GM23338 (cell line): ENCODE results near the gene NF1. TPM values are rescaled to one million over a fixed set of nuclear protein-coding genes. Genes with fewer than 3 reads are reported as not detected.

Experiments
- ATAC-seq: fragments of 200-7000 bp; cut with Tn5 transposase; 3 replicates; pipeline ENCODE4 v1.9.1; 2020
- DNase-seq: peaks from one replicate; pipeline ENCODE4 v3.0.0-alpha.2; 2015; ENCODE audit warnings: low spot score
- H2AFZ ChIP-seq: fragments of 200-600 bp; sonication (generic); 2 replicates; pipeline ENCODE4 v1.8.0; 2016; ENCODE audit warnings: antibody characterized with exemption, mild to moderate bottlenecking, moderate library complexity
- H3F3A ChIP-seq: fragments of 200-600 bp; sonication (generic); replicated peaks from 2 replicates; pipeline ENCODE4 v1.8.0; 2017; ENCODE audit warnings: antibody characterized with exemption, mixed run types, low read depth
- H3K27ac ChIP-seq: fragments of 200-600 bp; sonication (generic); 2 replicates; pipeline ENCODE4 v1.6.1; 2016; ENCODE audit warnings: low read depth
- H3K27me3 ChIP-seq: fragments of 200-600 bp; sonication (generic); 2 replicates; pipeline ENCODE4 v1.8.0; 2016; ENCODE audit warnings: mild to moderate bottlenecking, mixed run types, moderate library complexity; ENCODE audit not compliant: insufficient read depth
- H3K36me3 ChIP-seq: fragments of 200-600 bp; sonication (generic); 2 replicates; pipeline ENCODE4 v1.8.0; 2016; ENCODE audit warnings: mild to moderate bottlenecking; ENCODE audit not compliant: insufficient read depth
- H3K4me1 ChIP-seq: fragments of 200-600 bp; sonication (generic); 2 replicates; pipeline ENCODE4 v1.8.0; 2016; ENCODE audit warnings: mild to moderate bottlenecking, moderate library complexity; ENCODE audit not compliant: insufficient read depth
- H3K4me2 ChIP-seq: fragments of 200-600 bp; sonication (generic); 2 replicates; pipeline ENCODE4 v1.7.1; 2017; ENCODE audit warnings: mixed run types
- H3K4me3 ChIP-seq: fragments of 200-600 bp; sonication (generic); 2 replicates; pipeline ENCODE4 v1.6.1; 2016; ENCODE audit warnings: mixed run types
- H3K79me2 ChIP-seq: fragments of 200-600 bp; sonication (generic); replicated peaks from 2 replicates; pipeline ENCODE4 v1.8.0; 2017; ENCODE audit warnings: mild to moderate bottlenecking; ENCODE audit not compliant: insufficient read depth
- H3K9me2 ChIP-seq: fragments of 200-600 bp; sonication (generic); 2 replicates; pipeline ENCODE4 v1.8.0; 2017; ENCODE audit not compliant: insufficient read depth
- H4K20me1 ChIP-seq: fragments of 200-600 bp; sonication (generic); replicated peaks from 2 replicates; pipeline ENCODE4 v1.8.0; 2017; ENCODE audit warnings: mild to moderate bottlenecking; ENCODE audit not compliant: insufficient read depth
- H3K27ac Mint-ChIP-seq: 2 replicates; pipeline ENCODE4 v1.8.0; 2020; ENCODE audit warnings: inconsistent platforms, mild to moderate bottlenecking, moderate library complexity, mixed read lengths
- H3K27me3 Mint-ChIP-seq: 3 replicates; pipeline ENCODE4 v1.8.0; 2022; ENCODE audit warnings: low read depth, mild to moderate bottlenecking, moderate library complexity, mixed read lengths, inconsistent platforms; ENCODE audit not compliant: insufficient read depth, poor library complexity
- H3K36me3 Mint-ChIP-seq: 3 replicates; pipeline ENCODE4 v1.8.0; 2021; ENCODE audit warnings: low read depth, mild to moderate bottlenecking, inconsistent platforms, moderate library complexity, mixed read lengths
- H3K4me1 Mint-ChIP-seq: 3 replicates; pipeline ENCODE4 v1.8.0; 2020; ENCODE audit warnings: mild to moderate bottlenecking, inconsistent platforms, mixed read lengths
- H3K4me3 Mint-ChIP-seq: 3 replicates; pipeline ENCODE4 v1.8.0; 2021; ENCODE audit warnings: moderate library complexity, mild to moderate bottlenecking, inconsistent platforms, mixed read lengths
- H3K9me3 Mint-ChIP-seq: 3 replicates; pipeline ENCODE4 v1.8.0; 2020; ENCODE audit warnings: moderate library complexity, mild to moderate bottlenecking, inconsistent platforms, mixed read lengths
- CREB1 ChIP-seq: fragments of 250-450 bp; sonication (Bioruptor Pico); IDR thresholded peaks from 2 replicates; pipeline ENCODE4 v1.5.0; 2020; ENCODE audit warnings: low read depth, mild to moderate bottlenecking, moderate library complexity
- EZH2 ChIP-seq: fragments of 200-600 bp; sonication (generic); IDR thresholded peaks from one replicate; pipeline ENCODE4 v1.8.0; 2017; ENCODE audit warnings: antibody characterized with exemption, mild to moderate bottlenecking, low read depth; ENCODE audit not compliant: unreplicated experiment
- EZH2phosphoT487 ChIP-seq: fragments of 200-600 bp; sonication (generic); IDR thresholded peaks from one replicate; pipeline ENCODE4 v1.8.1; 2018; ENCODE audit warnings: antibody characterized with exemption; ENCODE audit not compliant: unreplicated experiment
- JUNB ChIP-seq: IDR thresholded peaks from one replicate; pipeline ENCODE4 v1.6.1; 2016; ENCODE audit warnings: antibody characterized with exemption; ENCODE audit not compliant: unreplicated experiment
- NANOG ChIP-seq: IDR thresholded peaks from 2 replicates; pipeline ENCODE4 v1.6.1; 2016; ENCODE audit warnings: antibody characterized with exemption, borderline replicate concordance
- POLR2AphosphoS5 ChIP-seq: IDR thresholded peaks from 2 replicates; pipeline ENCODE4 v1.6.1; 2016; ENCODE audit warnings: antibody characterized with exemption, low read depth
- STAT1 ChIP-seq: IDR thresholded peaks from one replicate; pipeline ENCODE4 v1.6.1; 2016; ENCODE audit warnings: antibody characterized with exemption; ENCODE audit not compliant: unreplicated experiment
- ZNF114 ChIP-seq: fragments of 250-450 bp; sonication (Bioruptor Pico); IDR thresholded peaks from 2 replicates; pipeline ENCODE4 v1.5.0; 2020; ENCODE audit warnings: mild to moderate bottlenecking, moderate library complexity
- ZNF331 ChIP-seq: fragments of 250-450 bp; sonication (Bioruptor Pico); IDR thresholded peaks from 2 replicates; pipeline ENCODE4 v1.5.0; 2020; ENCODE audit warnings: low read depth, mild to moderate bottlenecking, moderate library complexity
- ZNF462 ChIP-seq: fragments of 250-450 bp; sonication (Bioruptor Pico); IDR thresholded peaks from 2 replicates; pipeline ENCODE4 v1.5.0; 2020; ENCODE audit warnings: mild to moderate bottlenecking, moderate library complexity
- polyA plus RNA-seq: library from polyadenylated mRNA; unstranded; fragments of >200 nt; fragmentation: Nextera tagmentation; extraction: Ambion mirVana; gene quantifications from 2 replicates; pipeline ENCODE4 v1.2.1, GENCODE V29; 2016
- total RNA-seq: library from RNA; depleted of rRNA; stranded (reverse); fragments of >200 nt; shearing (Covaris generic); gene quantifications from 2 replicates; pipeline ENCODE4 v1.2.3, GENCODE V29; 2014
- TF ChIP-seq, protein P1 (sequence below): IDR thresholded peaks from 2 replicates; pipeline ENCODE4 v1.6.1; 2016; ENCODE audit warnings: antibody characterized with exemption
- TF ChIP-seq, protein P2 (sequence below), 2 experiments: fragments of 200-600 bp in 1 of 2; sonication (generic) in 1 of 2; conservative IDR thresholded peaks; 2 replicates each; pipeline versions ENCODE4 v1.5.1 to v1.6.1; 2016 to 2017; ENCODE audit warnings: antibody characterized with exemption in 2 of 2, low read depth in 2 of 2, mild to moderate bottlenecking in 2 of 2, moderate library complexity in 1 of 2
- TF ChIP-seq, protein P3 (sequence below): IDR thresholded peaks from one replicate; pipeline ENCODE4 v1.6.1; 2018; ENCODE audit warnings: antibody characterized with exemption; ENCODE audit not compliant: unreplicated experiment

The NF1 gene
- total and polyA plus RNA-seq, 2 experiments from 2014 or later, result 16.3 to 49.7 TPM

GRCh38 chr17:31364012-31364411 is 269.2 kb downstream of the NF1 start:
- H3F3A ChIP-seq, result no peaks in the 10 kb centered on the region
- ATAC-seq (no peak), DNase-seq (no peak)
- no peaks in the 10 kb centered on the region for H3K4me1 ChIP-seq
- no peaks in the 10 kb centered on the region for H3K27me3 ChIP-seq
- TF ChIP-seq POLR2AphosphoS5, result no peak
- TF ChIP-seq, protein P1, sequence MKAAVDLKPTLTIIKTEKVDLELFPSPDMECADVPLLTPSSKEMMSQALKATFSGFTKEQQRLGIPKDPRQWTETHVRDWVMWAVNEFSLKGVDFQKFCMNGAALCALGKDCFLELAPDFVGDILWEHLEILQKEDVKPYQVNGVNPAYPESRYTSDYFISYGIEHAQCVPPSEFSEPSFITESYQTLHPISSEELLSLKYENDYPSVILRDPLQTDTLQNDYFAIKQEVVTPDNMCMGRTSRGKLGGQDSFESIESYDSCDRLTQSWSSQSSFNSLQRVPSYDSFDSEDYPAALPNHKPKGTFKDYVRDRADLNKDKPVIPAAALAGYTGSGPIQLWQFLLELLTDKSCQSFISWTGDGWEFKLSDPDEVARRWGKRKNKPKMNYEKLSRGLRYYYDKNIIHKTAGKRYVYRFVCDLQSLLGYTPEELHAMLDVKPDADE, result no peak
- TF ChIP-seq, protein P2, sequence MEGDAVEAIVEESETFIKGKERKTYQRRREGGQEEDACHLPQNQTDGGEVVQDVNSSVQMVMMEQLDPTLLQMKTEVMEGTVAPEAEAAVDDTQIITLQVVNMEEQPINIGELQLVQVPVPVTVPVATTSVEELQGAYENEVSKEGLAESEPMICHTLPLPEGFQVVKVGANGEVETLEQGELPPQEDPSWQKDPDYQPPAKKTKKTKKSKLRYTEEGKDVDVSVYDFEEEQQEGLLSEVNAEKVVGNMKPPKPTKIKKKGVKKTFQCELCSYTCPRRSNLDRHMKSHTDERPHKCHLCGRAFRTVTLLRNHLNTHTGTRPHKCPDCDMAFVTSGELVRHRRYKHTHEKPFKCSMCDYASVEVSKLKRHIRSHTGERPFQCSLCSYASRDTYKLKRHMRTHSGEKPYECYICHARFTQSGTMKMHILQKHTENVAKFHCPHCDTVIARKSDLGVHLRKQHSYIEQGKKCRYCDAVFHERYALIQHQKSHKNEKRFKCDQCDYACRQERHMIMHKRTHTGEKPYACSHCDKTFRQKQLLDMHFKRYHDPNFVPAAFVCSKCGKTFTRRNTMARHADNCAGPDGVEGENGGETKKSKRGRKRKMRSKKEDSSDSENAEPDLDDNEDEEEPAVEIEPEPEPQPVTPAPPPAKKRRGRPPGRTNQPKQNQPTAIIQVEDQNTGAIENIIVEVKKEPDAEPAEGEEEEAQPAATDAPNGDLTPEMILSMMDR (conservative IDR thresholded peaks at IDR 0.05; ENCODE audit: low read depth in 2 of 2), result no peak
- no peak for TF ChIP-seq NANOG
- TF ChIP-seq ZNF114 (CRISPR knock-in tag), result no peak
- TF ChIP-seq ZNF331 (CRISPR knock-in tag), result no peak
- TF ChIP-seq, protein P3, sequence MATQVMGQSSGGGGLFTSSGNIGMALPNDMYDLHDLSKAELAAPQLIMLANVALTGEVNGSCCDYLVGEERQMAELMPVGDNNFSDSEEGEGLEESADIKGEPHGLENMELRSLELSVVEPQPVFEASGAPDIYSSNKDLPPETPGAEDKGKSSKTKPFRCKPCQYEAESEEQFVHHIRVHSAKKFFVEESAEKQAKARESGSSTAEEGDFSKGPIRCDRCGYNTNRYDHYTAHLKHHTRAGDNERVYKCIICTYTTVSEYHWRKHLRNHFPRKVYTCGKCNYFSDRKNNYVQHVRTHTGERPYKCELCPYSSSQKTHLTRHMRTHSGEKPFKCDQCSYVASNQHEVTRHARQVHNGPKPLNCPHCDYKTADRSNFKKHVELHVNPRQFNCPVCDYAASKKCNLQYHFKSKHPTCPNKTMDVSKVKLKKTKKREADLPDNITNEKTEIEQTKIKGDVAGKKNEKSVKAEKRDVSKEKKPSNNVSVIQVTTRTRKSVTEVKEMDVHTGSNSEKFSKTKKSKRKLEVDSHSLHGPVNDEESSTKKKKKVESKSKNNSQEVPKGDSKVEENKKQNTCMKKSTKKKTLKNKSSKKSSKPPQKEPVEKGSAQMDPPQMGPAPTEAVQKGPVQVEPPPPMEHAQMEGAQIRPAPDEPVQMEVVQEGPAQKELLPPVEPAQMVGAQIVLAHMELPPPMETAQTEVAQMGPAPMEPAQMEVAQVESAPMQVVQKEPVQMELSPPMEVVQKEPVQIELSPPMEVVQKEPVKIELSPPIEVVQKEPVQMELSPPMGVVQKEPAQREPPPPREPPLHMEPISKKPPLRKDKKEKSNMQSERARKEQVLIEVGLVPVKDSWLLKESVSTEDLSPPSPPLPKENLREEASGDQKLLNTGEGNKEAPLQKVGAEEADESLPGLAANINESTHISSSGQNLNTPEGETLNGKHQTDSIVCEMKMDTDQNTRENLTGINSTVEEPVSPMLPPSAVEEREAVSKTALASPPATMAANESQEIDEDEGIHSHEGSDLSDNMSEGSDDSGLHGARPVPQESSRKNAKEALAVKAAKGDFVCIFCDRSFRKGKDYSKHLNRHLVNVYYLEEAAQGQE, result no peak
- TF ChIP-seq EZH2phosphoT487, result no peak
- no peak for TF ChIP-seq STAT1
- no peak for TF ChIP-seq CREB1 (CRISPR knock-in tag)
- TF ChIP-seq ZNF462 (CRISPR knock-in tag), result no peak
- TF ChIP-seq JUNB, result no peak
- no peak for TF ChIP-seq EZH2
- H3K36me3 Mint-ChIP-seq, result peaks cover 7% of the 10 kb centered on the region; the same call in 2 of the 3 replicates
- H3K4me3 Mint-ChIP-seq, result no peak overlapping the region
- peaks cover 3% of the 10 kb centered on the region; the same call in 2 of the 3 replicates for H3K4me1 Mint-ChIP-seq
- H2AFZ ChIP-seq, result no peak overlapping the region
- no peaks in the 10 kb centered on the region for H4K20me1 ChIP-seq
- no peak overlapping the region for H3K4me3 ChIP-seq
- no peaks in the 10 kb centered on the region for H3K9me3 Mint-ChIP-seq
- no peaks in the 10 kb centered on the region for H3K27me3 Mint-ChIP-seq
- H3K36me3 ChIP-seq, result peaks cover 1% of the 10 kb centered on the region; the same call in 1 of the 2 replicates
- no peaks in the 10 kb centered on the region for H3K79me2 ChIP-seq
- H3K4me2 ChIP-seq, result no peak overlapping the region
- H3K27ac ChIP-seq, result no peak overlapping the region
- H3K9me2 ChIP-seq, result no peaks in the 10 kb centered on the region
- no peak overlapping the region for H3K27ac Mint-ChIP-seq
